Heart left ventricle (tissue), 16 donors: ENCODE results near the gene CELSR1. TPM values are rescaled to one million over a fixed set of nuclear protein-coding genes. Genes with fewer than 3 reads are reported as not detected.

Experiments used
- ATAC-seq, 4 donors: fragments of 200-7000 bp; cut with Tn5 transposase; one replicate each; pipeline ENCODE4 v1.9.1; 2020 to 2022; ENCODE audit warnings: moderate library complexity in 4 of 4, mild to moderate bottlenecking in 3 of 4, moderate number of reproducible peaks in 1 of 4
- DNase-seq, 5 donors: peaks; one replicate each; pipeline ENCODE4 v3.0.0-alpha.2; 2020
- H3K27ac ChIP-seq, 12 donors: fragments of 200-600 bp; sonication (generic) in 4 of 12; one replicate each; pipeline versions ENCODE4 v1.5.0 to v1.8.0; 2016 to 2022; ENCODE audit warnings: mild to moderate bottlenecking in 2 of 12
- H3K27me3 ChIP-seq, 9 donors: fragments of 200-600 bp; sonication (generic) in 2 of 9; one replicate each; pipeline versions ENCODE4 v1.5.1 to v1.8.0; 2016 to 2022; ENCODE audit warnings: mild to moderate bottlenecking in 3 of 9
- H3K36me3 ChIP-seq, 9 donors: fragments of 200-600 bp; sonication (generic) in 2 of 9; one replicate each; pipeline versions ENCODE4 v1.5.0 to v1.8.0; 2018 to 2022; ENCODE audit warnings: mild to moderate bottlenecking in 2 of 9
- H3K4me1 ChIP-seq, 12 donors: fragments of 200-600 bp; sonication (generic) in 4 of 12; one replicate each; pipeline versions ENCODE4 v1.5.0 to v1.8.0; 2016 to 2022; ENCODE audit warnings: mild to moderate bottlenecking in 3 of 12
- H3K4me3 ChIP-seq, 12 donors: fragments of 200-600 bp; sonication (generic) in 4 of 12; one replicate each; pipeline versions ENCODE4 v1.5.0 to v1.8.0; 2017 to 2022; ENCODE audit warnings: mild to moderate bottlenecking in 9 of 12, moderate library complexity in 4 of 12
- H3K9me3 ChIP-seq, 12 donors: fragments of 200-600 bp; sonication (generic) in 4 of 12; one replicate each; pipeline versions ENCODE4 v1.5.0 to v1.8.0; 2016 to 2022; ENCODE audit warnings: mild to moderate bottlenecking in 1 of 12
- POLR2A ChIP-seq, 2 donors: fragments of 450-650 bp; IDR thresholded peaks; one replicate each; pipeline ENCODE4 v1.6.1; 2017; ENCODE audit warnings: antibody characterized with exemption in 2 of 2, mild to moderate bottlenecking in 2 of 2, moderate library complexity in 2 of 2
- WGBS, 4 donors: extraction: QIAGEN DNeasy Blood & Tissue Kit in 2 of 4; methylation state at CpG; one replicate each; pipeline versions ENCODE4 v1.1.5 to v1.1.7; 2013 to 2018; 5-methylcytosine and 5-hydroxymethylcytosine counted together
- intact Hi-C, 10 donors: fragments of 100-400 bp; cut with DNase I; formaldehyde crosslinking; loops; one replicate each; pipeline versions ENCODE4 v1.11.1 to v1.14.2; 2022
- polyA plus RNA-seq, 2 donors: library from polyadenylated mRNA; stranded (reverse); fragments of 200-250 nt; gene quantifications; one replicate each; pipeline ENCODE4 v1.2.3, GENCODE V29; 2013
- total RNA-seq, 9 donors: library from RNA; depleted of rRNA in 2 of 9; stranded (reverse); fragments of >200 nt in 2 of 9; fragmentation: NEBNext Ultra II Directional in 3 of 9; extraction: Animal tissue kit (Norgen Biotek cat#: 25700) in 3 of 9; gene quantifications; one replicate each; pipeline versions ENCODE4 v1.1.0 to v1.2.4, GENCODE V29; 2016 to 2023
- TF ChIP-seq, protein P1 (sequence below), 12 donors: fragments of 200-600 bp; sonication (generic) in 4 of 12; IDR thresholded peaks; one replicate each; pipeline versions ENCODE4 v1.5.0 to v1.8.0; 2018 to 2022; ENCODE audit warnings: antibody characterized with exemption in 12 of 12, mild to moderate bottlenecking in 5 of 12
- donor health status: ischemic (EF 13 %, LVEDD 7.1; RV severe dilation, severe dysfunction).
- donor health status: healthy with polysubstance abuse.
- donor health status: DM: no; HTN: yes; CAD: no.
- donor health status: DM: no; HTN: no; CAD: no.
- donor health status: ischemic (EF 25% LVEDD 6.9; RV normal size, moderate dysfunction).
- donor health status: ischemic (EF 25% LVEDD 5.7; RV mildly dilated, moderate dysfunction).
- donor health status: healthy.
- donor health status: DM: yes; HTN: yes; CAD: no.
- donor health status: ischemic (EF 35%, LVEDD 5.7; RV mildly dilated, moderate dysfunction).
- donor health status: nonischemic (EF 11% LVEDD 7.7; RV severe dilation, severe dysfunction).
- donor health status: DM: yes; HTN: yes; CAD: no.
- donor health status: PGD.
- donor health status: ischemic (EF 29% LVEDD 5.4; RV normal size, mild dysfunction).
- donor health status: nonischemic (EF 23%, LVEDD 6.1; RV moderate dilation, normal function).

Gene CELSR1
- total and polyA plus RNA-seq, 11 donors, result 5.9 to 15.8 (median 11.9) TPM

- 68 to 78% (median 73%) methylated on average over 11 to 26 of the region's 26 CpGs for WGBS, 4 donors
- DNase-seq (peak in 2 of 5 donors; percentile 14 to 55), ATAC-seq (no peak)
- Histone ChIP-seq H3K27ac (no peak overlapping the region), H3K9me3 (peaks cover 0 to 12% (median 0%) of the 10 kb centered on the region in 12 donors), H3K4me3 (no peak overlapping the region), H3K4me1 (no peaks in the 10 kb centered on the region), H3K27me3 (peaks cover 0 to 11% (median 0%) of the 10 kb centered on the region in 9 donors), H3K36me3 (no peaks in the 10 kb centered on the region)
- intact Hi-C loops, result loop anchor here in 2 of 10 donors (5.0 kb wide), 2 partner anchors 178 to 313 kb away; no protein-coding TSS in a partner anchor
- no peak for TF ChIP-seq POLR2A (IDR thresholded peaks at IDR 0.05)
- TF ChIP-seq, protein P1, sequence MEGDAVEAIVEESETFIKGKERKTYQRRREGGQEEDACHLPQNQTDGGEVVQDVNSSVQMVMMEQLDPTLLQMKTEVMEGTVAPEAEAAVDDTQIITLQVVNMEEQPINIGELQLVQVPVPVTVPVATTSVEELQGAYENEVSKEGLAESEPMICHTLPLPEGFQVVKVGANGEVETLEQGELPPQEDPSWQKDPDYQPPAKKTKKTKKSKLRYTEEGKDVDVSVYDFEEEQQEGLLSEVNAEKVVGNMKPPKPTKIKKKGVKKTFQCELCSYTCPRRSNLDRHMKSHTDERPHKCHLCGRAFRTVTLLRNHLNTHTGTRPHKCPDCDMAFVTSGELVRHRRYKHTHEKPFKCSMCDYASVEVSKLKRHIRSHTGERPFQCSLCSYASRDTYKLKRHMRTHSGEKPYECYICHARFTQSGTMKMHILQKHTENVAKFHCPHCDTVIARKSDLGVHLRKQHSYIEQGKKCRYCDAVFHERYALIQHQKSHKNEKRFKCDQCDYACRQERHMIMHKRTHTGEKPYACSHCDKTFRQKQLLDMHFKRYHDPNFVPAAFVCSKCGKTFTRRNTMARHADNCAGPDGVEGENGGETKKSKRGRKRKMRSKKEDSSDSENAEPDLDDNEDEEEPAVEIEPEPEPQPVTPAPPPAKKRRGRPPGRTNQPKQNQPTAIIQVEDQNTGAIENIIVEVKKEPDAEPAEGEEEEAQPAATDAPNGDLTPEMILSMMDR (IDR thresholded peaks at IDR 0.05), result no peak
These were observed 172.9 kb downstream of the CELSR1 start for GRCh38 chr22:46364341-46365165.

- intact Hi-C loops, result loop anchor here in 1 of 10 donors (5.0 kb wide), 1 partner anchor 314 kb away; no protein-coding TSS in a partner anchor
- ATAC-seq (no peak), DNase-seq (peak in 2 of 5 donors; percentile 23 to 49)
- H3K27me3 ChIP-seq, result peaks cover 0 to 11% (median 0%) of the 10 kb centered on the region in 9 donors
- H3K4me3 ChIP-seq, result no peak overlapping the region
- WGBS, 4 donors, result 84 to 90% (median 87%) methylated on average over 28 to 35 of the region's 35 CpGs
- peaks cover 0 to 12% (median 0%) of the 10 kb centered on the region in 12 donors for H3K9me3 ChIP-seq
- H3K36me3 ChIP-seq, result peaks cover 0 to under 1% (median 0%) of the 10 kb centered on the region in 9 donors
- H3K27ac ChIP-seq, result no peak overlapping the region
- no peak for TF ChIP-seq POLR2A (IDR thresholded peaks at IDR 0.05)
- TF ChIP-seq, protein P1 (IDR thresholded peaks at IDR 0.05), result no peak
- no peaks in the 10 kb centered on the region for H3K4me1 ChIP-seq
These were observed 173.7 kb downstream of the CELSR1 start for GRCh38 chr22:46363611-46364321.

DNA sequence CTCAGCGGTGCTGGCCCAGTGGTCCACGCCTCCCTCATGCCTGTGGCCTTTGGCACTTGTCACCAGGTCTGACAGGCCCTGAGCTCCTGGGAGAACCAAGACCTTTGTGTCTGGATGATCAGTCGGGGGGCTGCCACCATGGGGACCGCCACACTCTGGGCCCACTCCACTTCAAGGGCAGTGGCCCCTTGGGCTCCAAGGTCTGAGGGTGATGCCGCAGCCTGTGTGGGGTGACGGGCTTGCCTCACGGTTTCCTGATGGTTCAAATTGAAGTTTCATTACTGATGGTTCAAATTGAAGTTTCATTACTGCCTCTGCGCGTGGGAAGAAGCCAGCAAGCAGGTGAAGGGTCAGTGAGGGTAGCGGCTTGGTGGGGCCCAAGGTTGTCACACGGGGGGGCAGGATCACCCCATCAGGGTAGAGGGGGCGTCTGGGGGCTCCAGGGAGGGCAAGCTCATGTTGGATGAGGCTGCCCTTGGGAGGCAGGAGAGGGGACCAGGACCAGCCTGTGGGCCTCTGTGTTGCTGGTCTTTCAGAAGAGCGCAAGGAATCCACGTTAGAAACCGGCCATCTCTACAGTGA, 174.4 kb downstream of the CELSR1 start:
- Histone ChIP-seq H3K27ac (no peak overlapping the region), H3K27me3 (peaks cover 0 to 11% (median 0%) of the 10 kb centered on the region in 9 donors), H3K9me3 (peaks cover 0 to 12% (median 0%) of the 10 kb centered on the region in 12 donors), H3K4me1 (peaks cover 0 to 4% (median 0%) of the 10 kb centered on the region in 12 donors), H3K4me3 (no peak overlapping the region), H3K36me3 (peaks cover 0 to 8% (median 0%) of the 10 kb centered on the region in 9 donors)
- intact Hi-C loops, result loop anchor here in 1 of 10 donors (5.0 kb wide), 1 partner anchor 314 kb away; no protein-coding TSS in a partner anchor
- WGBS, 4 donors, result 87 to 91% (median 89%) methylated on average over 11 to 15 of the region's 15 CpGs
- ATAC-seq (no peak), DNase-seq (peak in 2 of 5 donors; percentile 24 to 42)
- TF ChIP-seq POLR2A (IDR thresholded peaks at IDR 0.05), result no peak
- TF ChIP-seq, protein P1 (IDR thresholded peaks at IDR 0.05), result no peak
